GM06990 (cell line): ENCODE measurements around the gene MOV10L1.

ENCODE experiments used
- DNase-seq: peaks from one replicate; pipeline ENCODE4 v3.0.0-alpha.2; 2011; ENCODE audit not compliant: insufficient read length; ENCODE audit errors: extremely low read depth
- H3K27me3 ChIP-seq: replicated peaks from 2 replicates; pipeline ENCODE4 v1.6.0; 2011; ENCODE audit warnings: low read length; ENCODE audit not compliant: control insufficient read depth, insufficient read depth
- H3K36me3 ChIP-seq: 2 replicates; pipeline ENCODE4 v1.5.1; 2011; ENCODE audit warnings: low read length; ENCODE audit not compliant: control insufficient read depth, insufficient read depth
- H3K4me3 ChIP-seq: replicated peaks from 2 replicates; pipeline ENCODE4 v1.5.1; 2011; ENCODE audit warnings: low read depth, mild to moderate bottlenecking, control low read depth, low read length
- CTCF ChIP-seq: IDR thresholded peaks from 2 replicates; pipeline ENCODE4 v1.5.1; 2011; ENCODE audit warnings: low read length, control low read depth, mild to moderate bottlenecking, inconsistent platforms; ENCODE audit not compliant: insufficient read depth, poor library complexity, severe bottlenecking

Gene MOV10L1

GRCh38 chr22:50067244-50067643 is 22.6 kb upstream of the MOV10L1 start:
- Histone ChIP-seq H3K36me3 (no peaks in the 10 kb centered on the region), H3K27me3 (no peaks in the 10 kb centered on the region; the same call in 1 of the 2 replicates), H3K4me3 (no peak overlapping the region)
- no peak for DNase-seq
- TF ChIP-seq CTCF = no peak

GRCh38 chr22:50068096-50068495 is 21.7 kb upstream of the MOV10L1 start:
- DNase-seq = no peak
- TF ChIP-seq CTCF = no peak
- Histone ChIP-seq H3K36me3 (no peaks in the 10 kb centered on the region), H3K27me3 (no peaks in the 10 kb centered on the region; the same call in 1 of the 2 replicates), H3K4me3 (no peak overlapping the region)

- no peak for DNase-seq
- Histone ChIP-seq H3K27me3 (no peaks in the 10 kb centered on the region; the same call in 1 of the 2 replicates), H3K36me3 (no peaks in the 10 kb centered on the region)
Observed at GRCh38 chr22:50070366-50070765, 19.4 kb upstream of the MOV10L1 start.

GRCh38 chr22:50071432-50072166 is 18.2 kb upstream of the MOV10L1 start:
- DNase-seq = no peak
- no peak for TF ChIP-seq CTCF
- Histone ChIP-seq H3K36me3 (no peaks in the 10 kb centered on the region), H3K27me3 (no peaks in the 10 kb centered on the region; the same call in 1 of the 2 replicates), H3K4me3 (no peak overlapping the region)

More at GRCh38 chr22:50070366-50070765, 19.4 kb upstream of the MOV10L1 start:
- no peak overlapping the region for H3K4me3 ChIP-seq
- TF ChIP-seq CTCF = no peak

GRCh38 chr22:50072167-50072555 is 17.6 kb upstream of the MOV10L1 start:
- no peak overlapping the region for H3K4me3 ChIP-seq
- H3K36me3 ChIP-seq = no peaks in the 10 kb centered on the region
- TF ChIP-seq CTCF = no peak
- no peak for DNase-seq
- H3K27me3 ChIP-seq = no peaks in the 10 kb centered on the region; the same call in 1 of the 2 replicates
